HG02588 (cell line): Measurements from ENCODE around the gene SEMG1.

Experiments
- ATAC-seq: cut with Tn5 transposase; IDR thresholded peaks from one replicate; pipeline ENCODE4 v1.9.1; 2021; ENCODE audit warnings: mild to moderate bottlenecking, moderate library complexity; ENCODE audit not compliant: unreplicated experiment

Gene SEMG1

DNA sequence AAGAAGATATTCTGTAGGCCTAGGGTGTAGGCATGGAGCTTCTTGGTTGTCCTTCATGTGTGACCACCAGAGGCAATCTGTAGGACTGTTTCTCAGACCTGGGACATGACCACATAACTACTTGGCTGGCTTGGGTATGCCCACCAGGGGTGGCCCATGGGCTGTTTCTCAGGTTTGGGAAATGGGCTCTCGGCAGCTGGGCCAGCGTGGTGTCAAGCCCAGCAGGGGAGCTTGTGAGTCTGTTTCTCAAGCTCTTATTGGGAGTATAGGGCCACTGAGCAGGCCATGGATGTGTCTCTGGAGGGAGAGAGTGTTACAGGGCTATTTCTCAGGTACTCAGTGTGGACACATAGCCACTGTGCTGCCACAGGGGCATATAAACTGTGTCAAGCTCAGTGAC lies 11.8 kb downstream of the SEMG1 start:
- no peak for ATAC-seq

- no peak for ATAC-seq
Measured at GRCh38 chr20:45221076-45221475, 14.2 kb downstream of the SEMG1 start, which contains the start of gene SEMG2. TSS of gene SEMG2 (plus strand) at chr20:45221373. CDS start at chr20:45221390, 17 bp downstream.

DNA sequence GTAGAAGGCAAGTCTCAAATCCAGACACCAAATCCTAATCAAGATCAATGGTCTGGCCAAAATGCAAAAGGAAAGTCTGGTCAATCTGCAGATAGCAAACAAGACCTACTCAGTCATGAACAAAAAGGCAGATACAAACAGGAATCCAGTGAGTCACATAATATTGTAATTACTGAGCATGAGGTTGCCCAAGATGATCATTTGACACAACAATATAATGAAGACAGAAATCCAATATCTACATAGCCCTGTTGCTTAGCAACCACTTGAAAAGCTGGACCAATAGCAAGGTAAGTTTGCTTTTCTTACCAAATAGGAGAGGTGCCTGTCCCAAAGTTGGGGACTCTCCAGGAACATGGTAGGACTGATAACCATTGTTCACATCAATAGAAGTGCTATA lies 16.3 kb downstream of the SEMG1 start:
- ATAC-seq, result no peak

- ATAC-seq, result no peak
Measured at GRCh38 chr20:45226287-45226686, 19.5 kb downstream of the SEMG1 start.

DNA sequence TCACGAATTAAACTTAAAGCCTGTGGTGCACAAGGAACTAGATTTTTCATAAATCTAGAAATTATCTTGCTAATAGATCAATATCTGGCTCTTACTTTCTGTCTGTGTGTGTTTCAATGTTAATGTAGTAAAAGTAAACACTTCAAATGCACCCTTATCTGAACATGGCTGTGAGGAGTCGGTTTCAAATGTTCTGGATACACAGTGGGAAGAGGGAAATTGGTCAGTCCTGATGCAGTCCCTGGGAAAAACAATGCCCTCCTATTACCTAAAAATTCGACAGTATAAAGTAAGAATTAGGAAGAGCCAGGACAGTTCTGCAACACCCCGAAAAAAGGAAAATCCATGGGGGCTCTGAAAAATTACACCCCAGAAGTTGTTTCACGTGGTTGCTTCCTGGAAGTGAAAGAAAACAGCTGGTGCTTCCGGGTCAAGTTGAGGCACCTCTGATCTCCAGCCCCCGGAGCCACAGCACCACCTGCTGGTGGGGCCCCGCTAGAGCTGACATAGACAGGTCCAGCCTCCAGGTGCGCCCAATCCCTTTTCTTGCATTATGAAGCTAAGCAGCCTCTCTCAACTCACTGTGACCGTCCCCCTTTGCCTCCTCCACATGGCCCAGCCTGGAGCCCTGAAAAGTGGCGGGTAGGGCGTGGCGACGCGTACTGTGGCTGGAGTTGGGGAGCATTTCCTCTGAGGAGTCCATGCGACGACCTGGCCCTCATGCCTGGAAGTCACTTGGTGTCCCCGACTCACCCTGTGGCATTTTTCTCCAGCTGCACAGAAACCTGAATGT lies 22.6 kb downstream of the SEMG1 start:
- ATAC-seq, result no peak

GRCh38 chr20:45230631-45231030 lies 23.8 kb downstream of the SEMG1 start:
- ATAC-seq, result no peak

DNA sequence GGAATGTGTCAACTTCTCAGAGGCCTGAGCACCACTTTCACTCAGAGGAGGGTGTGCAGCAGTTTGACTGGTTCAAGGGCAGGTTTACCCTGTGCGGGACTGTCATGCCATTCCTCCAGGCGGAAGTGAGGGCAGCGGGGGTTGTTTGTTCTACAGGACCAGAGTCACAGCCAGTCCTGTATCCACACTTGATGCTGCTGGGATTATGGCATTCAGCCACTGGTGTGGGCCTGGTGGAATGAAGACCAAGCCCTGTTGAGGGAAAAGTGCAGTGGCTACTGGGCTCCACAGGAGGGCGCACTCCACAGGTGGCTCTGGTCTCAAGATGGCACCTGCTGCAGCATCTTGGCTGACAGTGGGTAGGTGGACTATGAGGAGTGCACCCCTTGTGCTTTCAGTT lies 29.2 kb downstream of the SEMG1 start:
- no peak for ATAC-seq

DNA sequence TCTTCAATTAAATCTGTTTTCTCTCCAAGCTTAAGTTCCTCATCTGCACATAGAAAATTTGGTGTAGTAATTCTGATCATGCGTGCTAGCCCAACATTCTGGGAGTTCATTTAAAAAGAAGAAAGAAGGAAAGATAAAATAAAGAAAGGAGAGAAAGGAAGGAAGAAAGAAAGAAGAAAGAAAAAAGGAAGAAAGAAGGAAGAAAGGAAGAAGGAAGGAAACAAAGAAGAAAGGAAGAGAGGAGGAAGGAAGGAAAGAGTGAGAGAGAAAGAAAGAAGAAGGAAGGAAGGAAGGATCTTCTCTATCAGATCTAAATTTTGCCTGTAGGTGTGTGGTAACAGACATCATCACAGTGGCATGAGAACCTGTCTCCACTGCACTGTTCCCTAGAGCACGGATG lies 31.3 kb downstream of the SEMG1 start:
- no peak for ATAC-seq

GRCh38 chr20:45246109-45246508 lies 39.3 kb downstream of the SEMG1 start:
- no peak for ATAC-seq

DNA sequence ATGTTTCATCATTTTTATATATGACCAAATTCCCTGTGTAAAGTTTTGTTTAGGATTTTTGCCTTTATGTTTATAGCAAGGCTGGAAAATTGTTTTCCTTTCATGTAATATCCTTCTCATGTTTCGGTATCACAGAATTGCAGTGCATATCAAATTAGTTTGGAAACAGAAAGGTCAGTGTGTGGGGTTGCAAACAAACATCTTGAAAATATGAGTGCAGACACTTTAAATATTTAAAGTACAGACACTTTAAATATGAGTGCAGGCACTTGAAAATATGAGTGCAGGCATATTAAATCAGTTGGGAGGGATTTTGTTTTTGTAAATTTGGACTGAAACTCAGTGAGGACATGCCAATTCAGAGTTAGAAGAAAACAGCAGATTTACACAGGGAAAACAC lies 41.0 kb downstream of the SEMG1 start:
- ATAC-seq, result no peak

GRCh38 chr20:45248609-45249008 lies 41.8 kb downstream of the SEMG1 start:
- no peak for ATAC-seq

DNA sequence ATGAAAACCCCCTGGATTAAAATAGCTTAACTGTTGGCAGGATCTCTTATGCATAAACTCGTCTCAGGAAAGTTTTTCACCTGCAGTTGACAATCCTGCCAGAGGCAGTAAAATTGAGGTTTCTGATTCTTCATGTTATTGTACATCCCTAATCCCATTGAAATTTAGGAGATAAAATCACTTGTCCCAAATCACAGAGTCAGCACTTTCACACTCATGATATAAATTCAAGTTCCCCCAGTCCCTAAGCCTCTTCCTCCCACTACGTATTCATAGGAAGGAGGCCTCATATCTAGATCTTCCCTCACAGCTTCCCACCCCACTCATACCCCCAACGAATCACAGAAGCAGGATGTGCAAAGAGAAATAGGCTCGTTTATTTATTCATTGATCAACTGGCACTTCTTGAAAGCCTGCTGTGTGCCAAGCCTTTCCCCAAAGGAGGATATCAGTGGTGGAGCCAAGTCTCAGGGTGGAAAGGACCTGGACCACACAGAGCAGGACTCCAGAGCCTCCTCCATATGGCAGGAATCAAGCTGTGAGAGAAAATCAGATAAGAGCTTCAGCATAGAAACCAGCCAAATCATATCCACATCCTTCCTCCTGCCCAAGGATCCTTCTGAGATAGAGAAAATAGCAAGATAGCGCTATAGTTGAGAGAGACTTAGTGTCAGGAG lies 45.2 kb downstream of the SEMG1 start:
- ATAC-seq, result no peak

DNA sequence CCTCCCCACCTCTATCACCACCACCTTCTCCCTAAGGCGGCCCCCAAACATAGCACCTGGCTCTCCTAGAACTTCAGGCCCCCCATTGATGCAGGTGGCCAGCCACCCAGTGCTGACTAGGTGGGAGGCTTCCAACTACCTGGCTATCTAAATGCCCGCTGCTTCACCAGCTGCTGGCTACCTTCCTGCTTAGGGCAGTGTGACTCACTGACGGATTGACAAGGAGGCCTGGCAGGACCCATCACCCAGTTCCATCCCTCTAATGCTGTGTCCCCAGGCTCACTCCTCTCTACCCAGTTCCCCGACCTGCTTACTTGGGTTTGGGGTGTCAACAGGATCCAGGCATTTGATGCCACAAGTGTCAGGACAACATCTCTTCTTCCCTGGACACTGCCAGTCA lies 46.4 kb downstream of the SEMG1 start:
- no peak for ATAC-seq

DNA sequence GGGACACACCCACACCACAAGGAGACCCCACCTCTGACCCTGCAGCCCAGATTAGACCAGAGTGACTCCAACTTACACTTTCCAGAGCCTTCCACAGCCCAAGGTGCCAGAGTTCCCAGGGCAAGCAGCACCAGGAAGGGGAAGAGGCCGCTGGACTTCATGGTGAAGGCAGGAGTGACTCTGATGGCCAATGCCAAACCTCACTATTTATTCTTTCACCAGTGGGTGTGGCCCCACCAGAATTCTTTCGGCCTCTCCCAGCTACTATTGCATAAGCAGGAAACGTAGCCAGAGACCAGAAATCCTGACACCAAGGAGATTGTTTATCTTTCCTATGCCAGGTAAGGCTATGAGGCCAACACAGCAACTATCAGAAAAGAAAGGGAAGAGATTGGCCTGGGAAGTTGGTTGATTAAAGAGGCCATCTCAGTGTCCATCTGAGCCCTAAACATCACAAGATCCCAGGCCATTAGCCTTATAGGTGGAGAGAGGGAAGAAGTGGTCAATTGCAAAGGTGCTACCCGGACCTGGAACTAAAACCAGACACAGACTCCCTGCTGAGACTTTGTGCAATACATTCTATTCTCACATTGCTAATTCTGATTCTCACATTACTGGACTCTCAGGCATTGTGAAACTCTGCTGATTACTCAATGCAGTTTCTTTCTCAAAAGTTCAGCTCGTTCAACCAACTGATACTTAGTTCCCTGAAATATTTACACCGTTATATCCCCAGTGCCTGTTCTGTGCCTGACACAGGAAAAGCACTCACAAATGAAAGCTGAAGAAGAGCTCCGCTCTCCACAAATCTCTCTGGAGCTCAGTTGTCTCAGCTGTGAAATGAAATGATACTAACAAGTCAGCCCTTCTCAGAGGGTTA lies 47.8 kb downstream of the SEMG1 start, which contains the start of gene SLPI:
Gene SLPI, minus strand, starts transcription at position 182 of the 880 bp plus-strand sequence. Its CDS starts 21 bp downstream, at position 161.
- no peak for ATAC-seq

GRCh38 chr20:45257161-45257560 lies 50.3 kb downstream of the SEMG1 start:
- no peak for ATAC-seq

GRCh38 chr20:45257711-45258110 lies 50.9 kb downstream of the SEMG1 start:
- ATAC-seq, result no peak

DNA sequence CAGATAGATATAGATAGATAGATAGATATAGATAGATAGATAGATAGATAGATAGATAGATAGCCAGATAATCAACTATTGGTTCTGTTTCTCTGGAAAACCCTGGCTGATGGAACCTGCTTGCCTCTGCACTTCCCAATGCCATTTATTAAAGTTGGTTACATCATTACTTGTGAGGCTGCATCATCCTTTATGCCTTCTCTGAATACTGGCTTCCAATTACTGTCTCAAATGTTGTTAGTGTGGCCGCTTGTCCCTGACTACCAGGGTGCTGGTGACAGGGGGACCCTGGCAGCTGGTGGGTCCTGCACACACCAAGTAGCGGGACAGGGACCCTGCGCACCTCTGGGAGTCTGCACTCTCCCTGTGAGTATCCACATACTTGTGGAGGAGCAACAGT lies 51.4 kb downstream of the SEMG1 start:
- ATAC-seq, result no peak

GRCh38 chr20:45258664-45259063 lies 51.8 kb downstream of the SEMG1 start:
- no peak for ATAC-seq
